CD4-positive, alpha-beta T cell treated with Interleukin-2 at 100 ng/mL for 4 hours (primary cell): Measurements from ENCODE around the gene KPNA6.

Experiments
- DNase-seq: peaks from one replicate; pipeline ENCODE4 v3.0.0-alpha.2; 2020; ENCODE audit warnings: low spot score

The KPNA6 gene

GRCh38 chr1:32216566-32216965 is 108.7 kb downstream of the KPNA6 start:
- no peak for DNase-seq

- no peak for DNase-seq
Observed at GRCh38 chr1:32219022-32219421, 111.2 kb downstream of the KPNA6 start.

GRCh38 chr1:32220746-32221580 is 113.1 kb downstream of the KPNA6 start:
- DNase-seq, result no peak

- DNase-seq, result no peak
Observed at GRCh38 chr1:32221581-32221979, 113.7 kb downstream of the KPNA6 start.

GRCh38 chr1:32221980-32222755 is 114.3 kb downstream of the KPNA6 start, which contains the start of the genes EIF3I and TMEM234:
Gene EIF3I (plus strand): TSS chr1:32222407. CDS start chr1:32222442, 35 bp downstream.
Gene TMEM234 (minus strand): TSS chr1:32222353. CDS start chr1:32222322, 31 bp downstream.
- DNase-seq, result peak; percentile 93

- DNase-seq, result no peak
Observed at GRCh38 chr1:32223683-32224082, 115.8 kb downstream of the KPNA6 start.

- DNase-seq, result no peak
Observed at GRCh38 chr1:32224285-32224684, 116.4 kb downstream of the KPNA6 start.
